Activated T-helper 2 cell treated with anti-CD3 and anti-CD28 coated beads, Interferon-gamma antibody, Interleukin-2, Interleukin-4, amounts not matched to agents 10 μg/mL and 5 μg/mL and 100 μg/mL, durations not matched to agents 14 hours and 24 hours and 36 hours (primary cell): ENCODE data around the gene CPED1. TPM values are rescaled to one million over a fixed set of nuclear protein-coding genes. Genes with fewer than 3 reads are reported as not detected.

ENCODE experiments used
- DNase-seq: peaks from one replicate; pipeline ENCODE4 v3.0.0; 2021; ENCODE audit warnings: low spot score
- H3K27ac Mint-ChIP-seq: one replicate; pipeline ENCODE4 v1.8.0; 2021; ENCODE audit warnings: mixed read lengths
- H3K27me3 Mint-ChIP-seq: one replicate; pipeline ENCODE4 v1.8.0; 2021; ENCODE audit warnings: low read depth, mixed read lengths
- H3K36me3 Mint-ChIP-seq: one replicate; pipeline ENCODE4 v1.8.0; 2021; ENCODE audit warnings: low read depth, mixed read lengths
- H3K4me1 Mint-ChIP-seq: one replicate; pipeline ENCODE4 v1.8.0; 2021; ENCODE audit warnings: low read depth, mixed read lengths
- H3K4me3 Mint-ChIP-seq: one replicate; pipeline ENCODE4 v1.8.0; 2021; ENCODE audit warnings: low read depth, mild to moderate bottlenecking, moderate library complexity, mixed read lengths
- H3K9me3 Mint-ChIP-seq: one replicate; pipeline ENCODE4 v1.8.0; 2021; ENCODE audit warnings: mixed read lengths
- intact Hi-C: fragments of 100-400 bp; cut with micrococcal nuclease; formaldehyde crosslinking; loops from one replicate; pipeline ENCODE4 v1.15.1; 2023
- total RNA-seq: library from RNA; stranded (reverse); gene quantifications from 2 replicates; pipeline ENCODE4 v1.2.3, GENCODE V29; 2022

Gene CPED1
- total RNA-seq, 1 donor from 2014 or later, result not detected

- intact Hi-C loops, result no loop called here
Observed at GRCh38 chr7:121020249-121020988, 31.9 kb downstream of the CPED1 start.

GRCh38 chr7:121020989-121021969 is 32.8 kb downstream of the CPED1 start:
- no peak for DNase-seq
- intact Hi-C loops, result no loop called here
- no peak overlapping the region for H3K4me3 Mint-ChIP-seq
- H3K36me3 Mint-ChIP-seq, result no peaks in the 10 kb centered on the region
- H3K27ac Mint-ChIP-seq, result no peak overlapping the region
- peaks cover 10% of the 10 kb centered on the region for H3K27me3 Mint-ChIP-seq
- no peaks in the 10 kb centered on the region for H3K4me1 Mint-ChIP-seq
- no peaks in the 10 kb centered on the region for H3K9me3 Mint-ChIP-seq

More at GRCh38 chr7:121020249-121020988, 31.9 kb downstream of the CPED1 start:
- Mint-ChIP-seq H3K36me3 (no peaks in the 10 kb centered on the region), H3K27me3 (peaks cover 4% of the 10 kb centered on the region), H3K4me1 (no peaks in the 10 kb centered on the region), H3K9me3 (no peaks in the 10 kb centered on the region), H3K27ac (no peak overlapping the region), H3K4me3 (no peak overlapping the region)
- DNase-seq, result no peak

- Mint-ChIP-seq H3K36me3 (no peaks in the 10 kb centered on the region), H3K4me3 (no peak overlapping the region), H3K27ac (no peak overlapping the region), H3K9me3 (no peaks in the 10 kb centered on the region), H3K4me1 (no peaks in the 10 kb centered on the region), H3K27me3 (peaks cover 11% of the 10 kb centered on the region)
- no peak for DNase-seq
- intact Hi-C loops, result no loop called here
Observed at GRCh38 chr7:121023194-121023593, 34.7 kb downstream of the CPED1 start.

GRCh38 chr7:121023683-121024511 is 35.4 kb downstream of the CPED1 start:
- H3K4me3 Mint-ChIP-seq, result no peak overlapping the region
- H3K36me3 Mint-ChIP-seq, result no peaks in the 10 kb centered on the region
- H3K27ac Mint-ChIP-seq, result no peak overlapping the region
- peaks cover 11% of the 10 kb centered on the region for H3K27me3 Mint-ChIP-seq
- no peaks in the 10 kb centered on the region for H3K9me3 Mint-ChIP-seq
- no peak for DNase-seq
- no peaks in the 10 kb centered on the region for H3K4me1 Mint-ChIP-seq
- intact Hi-C loops, result no loop called here

GRCh38 chr7:121024611-121025010 is 36.1 kb downstream of the CPED1 start:
- Mint-ChIP-seq H3K9me3 (no peaks in the 10 kb centered on the region), H3K36me3 (no peaks in the 10 kb centered on the region), H3K27ac (no peak overlapping the region), H3K4me1 (no peaks in the 10 kb centered on the region), H3K27me3 (peaks cover 11% of the 10 kb centered on the region), H3K4me3 (no peak overlapping the region)
- intact Hi-C loops, result no loop called here
- DNase-seq, result no peak

GRCh38 chr7:121026159-121026558 is 37.6 kb downstream of the CPED1 start:
- H3K36me3 Mint-ChIP-seq, result no peaks in the 10 kb centered on the region
- intact Hi-C loops, result no loop called here
- peaks cover 11% of the 10 kb centered on the region for H3K27me3 Mint-ChIP-seq
- no peak overlapping the region for H3K4me3 Mint-ChIP-seq
- no peaks in the 10 kb centered on the region for H3K4me1 Mint-ChIP-seq
- H3K9me3 Mint-ChIP-seq, result no peaks in the 10 kb centered on the region
- no peak overlapping the region for H3K27ac Mint-ChIP-seq
- DNase-seq, result no peak

- peaks cover 11% of the 10 kb centered on the region for H3K27me3 Mint-ChIP-seq
- H3K4me3 Mint-ChIP-seq, result no peak overlapping the region
- no peaks in the 10 kb centered on the region for H3K9me3 Mint-ChIP-seq
- no peak overlapping the region for H3K27ac Mint-ChIP-seq
- intact Hi-C loops, result no loop called here
- no peaks in the 10 kb centered on the region for H3K4me1 Mint-ChIP-seq
- H3K36me3 Mint-ChIP-seq, result no peaks in the 10 kb centered on the region
- no peak for DNase-seq
Observed at GRCh38 chr7:121026577-121027111, 38.1 kb downstream of the CPED1 start.

GRCh38 chr7:121027761-121028669 is 39.5 kb downstream of the CPED1 start:
- Mint-ChIP-seq H3K27me3 (peaks cover 11% of the 10 kb centered on the region), H3K4me3 (no peak overlapping the region), H3K9me3 (no peaks in the 10 kb centered on the region), H3K36me3 (no peaks in the 10 kb centered on the region), H3K27ac (no peak overlapping the region), H3K4me1 (no peaks in the 10 kb centered on the region)
- no peak for DNase-seq
- intact Hi-C loops, result no loop called here

- Mint-ChIP-seq H3K4me1 (no peaks in the 10 kb centered on the region), H3K4me3 (no peak overlapping the region), H3K9me3 (no peaks in the 10 kb centered on the region), H3K36me3 (no peaks in the 10 kb centered on the region), H3K27ac (no peak overlapping the region), H3K27me3 (peaks cover 7% of the 10 kb centered on the region)
- no peak for DNase-seq
- intact Hi-C loops, result no loop called here
Observed at GRCh38 chr7:121029302-121029701, 40.8 kb downstream of the CPED1 start.

- peaks cover 7% of the 10 kb centered on the region for H3K27me3 Mint-ChIP-seq
- DNase-seq, result no peak
- no peaks in the 10 kb centered on the region for H3K36me3 Mint-ChIP-seq
- no peaks in the 10 kb centered on the region for H3K4me1 Mint-ChIP-seq
- no peaks in the 10 kb centered on the region for H3K9me3 Mint-ChIP-seq
- no peak overlapping the region for H3K4me3 Mint-ChIP-seq
- no peak overlapping the region for H3K27ac Mint-ChIP-seq
- intact Hi-C loops, result no loop called here
Observed at GRCh38 chr7:121030308-121030707, 41.8 kb downstream of the CPED1 start.

GRCh38 chr7:121032645-121033460 is 44.3 kb downstream of the CPED1 start:
- no peak overlapping the region for H3K4me3 Mint-ChIP-seq
- DNase-seq, result no peak
- intact Hi-C loops, result no loop called here
- no peak overlapping the region for H3K27ac Mint-ChIP-seq
- H3K27me3 Mint-ChIP-seq, result no peaks in the 10 kb centered on the region
- H3K9me3 Mint-ChIP-seq, result no peaks in the 10 kb centered on the region
- H3K4me1 Mint-ChIP-seq, result no peaks in the 10 kb centered on the region
- no peaks in the 10 kb centered on the region for H3K36me3 Mint-ChIP-seq
